ENCODE results near the gene FLVCR2. TPM values are rescaled to one million over a fixed set of nuclear protein-coding genes. Genes with fewer than 3 reads are reported as not detected.
"Not testable (repeated sequence)": the region's sequence is repeated elsewhere in the genome, so short reads cannot be mapped to it uniquely, and the experiment has no call there.

Gene FLVCR2
- total and polyA plus RNA-seq, 2 donors (not counting 1 experiment from before 2014, with no cell fraction given): 0.31 to 1.6 TPM

DNA sequence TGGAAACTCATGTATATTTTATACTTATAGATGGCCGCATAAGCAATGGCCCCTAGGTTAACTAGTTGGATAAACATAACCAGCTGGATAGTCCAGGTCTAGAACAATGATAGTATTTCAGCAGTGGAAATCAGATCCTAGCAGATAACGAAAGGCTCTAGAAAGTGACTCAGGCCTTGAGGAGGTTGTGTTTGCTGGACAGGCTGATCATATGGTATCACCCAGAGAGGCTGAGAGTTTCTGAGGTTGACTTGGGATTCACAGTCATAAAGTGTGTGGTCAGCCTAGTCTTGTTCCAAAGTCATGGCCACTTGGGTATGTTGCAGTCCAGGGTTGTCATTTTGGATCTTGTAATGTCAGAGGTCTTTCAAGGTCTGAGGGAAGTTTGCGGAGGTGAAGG lies 16.8 kb downstream of the FLVCR2 start:
- Histone ChIP-seq H3K9me3 (ENCODE audit: control extremely low read depth in 1 of 3, control insufficient read depth in 2 of 3, insufficient read depth in 1 of 3, low read length in 2 of 3) (peaks cover 0 to 4% (median 0%) of the 10 kb centered on the region in 3 donors), H3K27me3 (replicated peaks in 1 of 4; ENCODE audit: control extremely low read depth in 1 of 4, control insufficient read depth in 3 of 4, insufficient read depth in 4 of 4, low read length in 3 of 4) (no peaks in the 10 kb centered on the region), H3K4me3 (ENCODE audit: control extremely low read depth in 1 of 5, extremely low read depth in 1 of 5, insufficient read depth in 1 of 5, low read depth in 2 of 5, low read length in 4 of 5) (no peak overlapping the region), H2AFZ (ENCODE audit: insufficient read depth, low read depth, low read length, poor library complexity, severe bottlenecking) (no peak overlapping the region), H3K4me2 (replicated peaks; ENCODE audit: low read depth, low read length, poor library complexity, severe bottlenecking) (no peak overlapping the region), H3K27ac (ENCODE audit: low read length in 2 of 2) (no peak overlapping the region), H3K79me2 (ENCODE audit: control insufficient read depth, insufficient read depth, low read length) (no peaks in the 10 kb centered on the region), H3K36me3 (replicated peaks in 1 of 2; ENCODE audit: control extremely low read depth in 1 of 2, control insufficient read depth in 1 of 2, extremely low read depth in 1 of 2, insufficient read depth in 2 of 2, low read length in 1 of 2) (no peaks in the 10 kb centered on the region), H3K9ac (ENCODE audit: low read length) (no peak overlapping the region), H3K4me1 (ENCODE audit: control insufficient read depth in 2 of 2, insufficient read depth in 2 of 2, low read length in 2 of 2) (no peaks in the 10 kb centered on the region), H4K20me1 (ENCODE audit: control insufficient read depth, insufficient read depth, low read length, poor library complexity, severe bottlenecking) (no peaks in the 10 kb centered on the region)
- POLR2A ChIA-PET: no interaction called here
- DNase-seq: no peak
- H3K9me3 Mint-ChIP-seq (ENCODE audit: insufficient read depth): no peaks in the 10 kb centered on the region
- no peak for ATAC-seq (ENCODE audit: low read depth)
- no peak overlapping the region for H3K27ac Mint-ChIP-seq
- intact Hi-C loops (cut with micrococcal nuclease): no loop called here
- H3K27me3 Mint-ChIP-seq: no peaks in the 10 kb centered on the region
- 100% methylated on average over 1 of the region's 3 CpGs for WGBS (ENCODE audit: insufficient coverage)
- H3K4me1 Mint-ChIP-seq: peaks cover 4% of the 10 kb centered on the region
- no peak overlapping the region for H3K4me3 Mint-ChIP-seq
- no peak for TF ChIP-seq CTCF (IDR thresholded peaks at IDR 0.05)
- no peak for TF ChIP-seq EZH2 (IDR thresholded peaks at IDR 0.05; ENCODE audit: borderline replicate concordance, insufficient read depth, low read depth, low read length, poor library complexity, severe bottlenecking)
- CTCF ChIA-PET: no interaction called here

GRCh38 chr14:75597149-75597548 lies 18.7 kb downstream of the FLVCR2 start:
- Histone ChIP-seq H4K20me1 (ENCODE audit: control insufficient read depth, insufficient read depth, low read length, poor library complexity, severe bottlenecking) (no peaks in the 10 kb centered on the region), H3K27ac (ENCODE audit: low read length in 2 of 2) (no peak overlapping the region), H3K9ac (ENCODE audit: low read length) (no peak overlapping the region), H2AFZ (ENCODE audit: insufficient read depth, low read depth, low read length, poor library complexity, severe bottlenecking) (no peak overlapping the region), H3K4me3 (ENCODE audit: control extremely low read depth in 1 of 5, extremely low read depth in 1 of 5, insufficient read depth in 1 of 5, low read depth in 2 of 5, low read length in 4 of 5) (no peak overlapping the region), H3K4me1 (ENCODE audit: control insufficient read depth in 2 of 2, insufficient read depth in 2 of 2, low read length in 2 of 2) (no peaks in the 10 kb centered on the region), H3K27me3 (replicated peaks in 1 of 4; ENCODE audit: control extremely low read depth in 1 of 4, control insufficient read depth in 3 of 4, insufficient read depth in 4 of 4, low read length in 3 of 4) (no peaks in the 10 kb centered on the region), H3K4me2 (replicated peaks; ENCODE audit: low read depth, low read length, poor library complexity, severe bottlenecking) (no peak overlapping the region), H3K9me3 (ENCODE audit: control extremely low read depth in 1 of 3, control insufficient read depth in 2 of 3, insufficient read depth in 1 of 3, low read length in 2 of 3) (peaks cover 0 to 1% (median 0%) of the 10 kb centered on the region in 3 donors), H3K36me3 (replicated peaks in 1 of 2; ENCODE audit: control extremely low read depth in 1 of 2, control insufficient read depth in 1 of 2, extremely low read depth in 1 of 2, insufficient read depth in 2 of 2, low read length in 1 of 2) (no peaks in the 10 kb centered on the region), H3K79me2 (ENCODE audit: control insufficient read depth, insufficient read depth, low read length) (no peaks in the 10 kb centered on the region)
- ChIA-PET CTCF (no interaction called here), POLR2A (no interaction called here)
- Mint-ChIP-seq H3K4me1 (no peaks in the 10 kb centered on the region), H3K27me3 (no peaks in the 10 kb centered on the region), H3K9me3 (ENCODE audit: insufficient read depth) (no peaks in the 10 kb centered on the region), H3K4me3 (no peak overlapping the region), H3K27ac (no peak overlapping the region)
- no peak for ATAC-seq (ENCODE audit: low read depth)
- DNase-seq: no peak
- WGBS (ENCODE audit: insufficient coverage): 0% methylated on average over 1 of the region's 3 CpGs
- TF ChIP-seq CTCF (IDR thresholded peaks at IDR 0.05): no peak
- no peak for TF ChIP-seq EZH2 (IDR thresholded peaks at IDR 0.05; ENCODE audit: borderline replicate concordance, insufficient read depth, low read depth, low read length, poor library complexity, severe bottlenecking)
- intact Hi-C loops (cut with micrococcal nuclease): no loop called here

GRCh38 chr14:75600100-75600499 lies 21.7 kb downstream of the FLVCR2 start:
- H2AFZ ChIP-seq (ENCODE audit: insufficient read depth, low read depth, low read length, poor library complexity, severe bottlenecking); H3K79me2 ChIP-seq (ENCODE audit: control insufficient read depth, insufficient read depth, low read length); DNase-seq; CTCF ChIA-PET; H3K4me1 Mint-ChIP-seq; ATAC-seq (ENCODE audit: low read depth); H3K4me2 ChIP-seq (replicated peaks; ENCODE audit: low read depth, low read length, poor library complexity, severe bottlenecking); H3K4me3 Mint-ChIP-seq; POLR2A ChIA-PET; H3K9ac ChIP-seq (ENCODE audit: low read length); H3K27me3 ChIP-seq (replicated peaks in 1 of 4; ENCODE audit: control extremely low read depth in 1 of 4, control insufficient read depth in 3 of 4, insufficient read depth in 4 of 4, low read length in 3 of 4); H3K4me1 ChIP-seq (ENCODE audit: control insufficient read depth in 2 of 2, insufficient read depth in 2 of 2, low read length in 2 of 2); H3K36me3 ChIP-seq (replicated peaks in 1 of 2; ENCODE audit: control extremely low read depth in 1 of 2, control insufficient read depth in 1 of 2, extremely low read depth in 1 of 2, insufficient read depth in 2 of 2, low read length in 1 of 2); H3K27me3 Mint-ChIP-seq; H3K27ac ChIP-seq (ENCODE audit: low read length in 2 of 2); H4K20me1 ChIP-seq (ENCODE audit: control insufficient read depth, insufficient read depth, low read length, poor library complexity, severe bottlenecking); H3K9me3 ChIP-seq (ENCODE audit: control extremely low read depth in 1 of 3, control insufficient read depth in 2 of 3, insufficient read depth in 1 of 3, low read length in 2 of 3); intact Hi-C loops (cut with micrococcal nuclease); H3K27ac Mint-ChIP-seq; H3K4me3 ChIP-seq (ENCODE audit: control extremely low read depth in 1 of 5, extremely low read depth in 1 of 5, insufficient read depth in 1 of 5, low read depth in 2 of 5, low read length in 4 of 5); H3K9me3 Mint-ChIP-seq (ENCODE audit: insufficient read depth): not testable (repeated sequence)
- no CpG with 5 or more reads among the region's 1 CpG for WGBS (ENCODE audit: insufficient coverage)
